Measurements from ENCODE around the gene LGI1.

LGI1 gene

GRCh38 chr10:93757801-93758507 lies at the start of gene LGI1:
TSS of gene LGI1 (plus strand) at chr10:93757936. CDS start at chr10:93758145, 209 bp downstream.
- no peak for TF ChIP-seq CTCF (conservative IDR thresholded peaks at IDR 0.05; ENCODE audit: control insufficient read depth, insufficient read depth, low read depth, low read length)
- DNase-seq (ENCODE audit: low read depth): peak; percentile 6

DNA sequence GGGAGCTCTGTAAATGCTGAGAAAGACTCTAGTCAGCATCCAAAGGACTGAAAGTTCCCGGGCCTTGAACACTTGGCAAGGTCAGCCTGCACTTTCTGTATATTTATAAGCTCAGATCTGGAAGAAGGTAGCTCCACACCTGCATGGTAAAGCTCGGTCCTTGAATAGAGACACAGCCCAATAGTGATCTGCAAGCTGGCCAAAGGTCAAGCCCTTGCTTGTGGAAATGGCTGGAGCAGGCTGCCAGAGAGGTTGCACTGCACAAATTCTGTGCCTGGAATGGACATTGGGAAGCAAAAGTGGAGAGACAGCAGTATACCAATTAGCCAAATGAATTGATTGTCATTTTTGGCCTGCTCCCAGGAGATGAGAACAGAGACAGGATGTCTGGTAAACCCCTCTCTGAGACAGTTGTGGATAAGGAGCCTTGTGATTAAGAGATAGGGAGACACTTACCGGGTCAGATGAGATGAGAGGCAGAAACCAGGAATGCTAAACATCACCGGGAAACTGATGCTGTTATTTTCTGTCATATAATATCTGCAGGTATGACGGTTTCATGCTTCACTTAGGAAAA lies 47.3 kb upstream of the LGI1 start:
- TF ChIP-seq CTCF (conservative IDR thresholded peaks at IDR 0.05; ENCODE audit: control insufficient read depth, insufficient read depth, low read depth, low read length): no peak
- no peak for DNase-seq (ENCODE audit: low read depth)
- no peak overlapping the region for H3K4me3 ChIP-seq (ENCODE audit: control insufficient read depth, low read depth, low read length)

More at GRCh38 chr10:93757801-93758507, at the start of gene LGI1:
- no peak within 1 kb of the TSS for H3K4me3 ChIP-seq (ENCODE audit: control insufficient read depth, low read depth, low read length)

- peak; percentile 69 for DNase-seq (ENCODE audit: low read depth)
- no peak overlapping the region for H3K4me3 ChIP-seq (ENCODE audit: control insufficient read depth, low read depth, low read length)
- TF ChIP-seq CTCF (conservative IDR thresholded peaks at IDR 0.05; ENCODE audit: control insufficient read depth, insufficient read depth, low read depth, low read length): no peak
These were observed 45.8 kb upstream of the LGI1 start for GRCh38 chr10:93711891-93712290.

- no peak for DNase-seq (ENCODE audit: low read depth)
- TF ChIP-seq CTCF (conservative IDR thresholded peaks at IDR 0.05; ENCODE audit: control insufficient read depth, insufficient read depth, low read depth, low read length): no peak
- no peak overlapping the region for H3K4me3 ChIP-seq (ENCODE audit: control insufficient read depth, low read depth, low read length)
These were observed 45.1 kb upstream of the LGI1 start for GRCh38 chr10:93712593-93712992.

- DNase-seq (ENCODE audit: low read depth): no peak
- no peak overlapping the region for H3K4me3 ChIP-seq (ENCODE audit: control insufficient read depth, low read depth, low read length)
- TF ChIP-seq CTCF (conservative IDR thresholded peaks at IDR 0.05; ENCODE audit: control insufficient read depth, insufficient read depth, low read depth, low read length): no peak
These were observed 42.4 kb upstream of the LGI1 start for GRCh38 chr10:93715345-93715744.

GRCh38 chr10:93716766-93717165 lies 41.0 kb upstream of the LGI1 start:
- no peak overlapping the region for H3K4me3 ChIP-seq (ENCODE audit: control insufficient read depth, low read depth, low read length)
- TF ChIP-seq CTCF (conservative IDR thresholded peaks at IDR 0.05; ENCODE audit: control insufficient read depth, insufficient read depth, low read depth, low read length): no peak
- no peak for DNase-seq (ENCODE audit: low read depth)

Data from fibroblast of mammary gland (primary cell).